GM12864 (cell line): ENCODE results near the gene RNF166.

Experiments used
- DNase-seq: peaks from one replicate; pipeline ENCODE4 v3.0.0-alpha.2; 2011; ENCODE audit warnings: low read depth
- H3K4me3 ChIP-seq: 2 replicates; pipeline ENCODE4 v1.5.1; 2011; ENCODE audit warnings: mild to moderate bottlenecking, low read depth, low read length, control low read depth
- TF ChIP-seq, protein P1 (sequence below): IDR thresholded peaks from 2 replicates; pipeline ENCODE4 v1.5.1; 2011; ENCODE audit warnings: low read depth, mild to moderate bottlenecking, moderate library complexity, low read length, control low read depth, inconsistent platforms; ENCODE audit errors: missing control alignments

The RNF166 gene

DNA sequence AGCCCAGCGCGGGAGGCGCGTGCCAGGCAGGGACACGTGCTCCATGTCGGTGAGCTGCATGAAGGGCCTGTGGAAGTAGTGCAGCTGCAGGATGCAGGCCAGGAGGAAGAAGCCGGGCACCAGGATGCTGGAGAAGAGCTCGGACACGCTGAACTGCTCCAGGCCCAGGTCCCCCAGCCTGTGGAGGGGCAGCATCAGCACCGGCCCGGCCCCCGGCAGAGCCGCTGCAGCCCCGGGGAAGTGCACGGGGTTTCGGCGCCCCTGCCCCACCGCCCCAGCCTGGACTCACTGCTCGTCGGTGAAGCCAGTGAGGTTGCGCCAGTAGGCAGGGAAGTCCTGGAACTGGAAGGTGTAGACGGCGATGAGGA is 28.1 kb upstream of the RNF166 start:
- TF ChIP-seq, protein P1, sequence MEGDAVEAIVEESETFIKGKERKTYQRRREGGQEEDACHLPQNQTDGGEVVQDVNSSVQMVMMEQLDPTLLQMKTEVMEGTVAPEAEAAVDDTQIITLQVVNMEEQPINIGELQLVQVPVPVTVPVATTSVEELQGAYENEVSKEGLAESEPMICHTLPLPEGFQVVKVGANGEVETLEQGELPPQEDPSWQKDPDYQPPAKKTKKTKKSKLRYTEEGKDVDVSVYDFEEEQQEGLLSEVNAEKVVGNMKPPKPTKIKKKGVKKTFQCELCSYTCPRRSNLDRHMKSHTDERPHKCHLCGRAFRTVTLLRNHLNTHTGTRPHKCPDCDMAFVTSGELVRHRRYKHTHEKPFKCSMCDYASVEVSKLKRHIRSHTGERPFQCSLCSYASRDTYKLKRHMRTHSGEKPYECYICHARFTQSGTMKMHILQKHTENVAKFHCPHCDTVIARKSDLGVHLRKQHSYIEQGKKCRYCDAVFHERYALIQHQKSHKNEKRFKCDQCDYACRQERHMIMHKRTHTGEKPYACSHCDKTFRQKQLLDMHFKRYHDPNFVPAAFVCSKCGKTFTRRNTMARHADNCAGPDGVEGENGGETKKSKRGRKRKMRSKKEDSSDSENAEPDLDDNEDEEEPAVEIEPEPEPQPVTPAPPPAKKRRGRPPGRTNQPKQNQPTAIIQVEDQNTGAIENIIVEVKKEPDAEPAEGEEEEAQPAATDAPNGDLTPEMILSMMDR = no peak

DNA sequence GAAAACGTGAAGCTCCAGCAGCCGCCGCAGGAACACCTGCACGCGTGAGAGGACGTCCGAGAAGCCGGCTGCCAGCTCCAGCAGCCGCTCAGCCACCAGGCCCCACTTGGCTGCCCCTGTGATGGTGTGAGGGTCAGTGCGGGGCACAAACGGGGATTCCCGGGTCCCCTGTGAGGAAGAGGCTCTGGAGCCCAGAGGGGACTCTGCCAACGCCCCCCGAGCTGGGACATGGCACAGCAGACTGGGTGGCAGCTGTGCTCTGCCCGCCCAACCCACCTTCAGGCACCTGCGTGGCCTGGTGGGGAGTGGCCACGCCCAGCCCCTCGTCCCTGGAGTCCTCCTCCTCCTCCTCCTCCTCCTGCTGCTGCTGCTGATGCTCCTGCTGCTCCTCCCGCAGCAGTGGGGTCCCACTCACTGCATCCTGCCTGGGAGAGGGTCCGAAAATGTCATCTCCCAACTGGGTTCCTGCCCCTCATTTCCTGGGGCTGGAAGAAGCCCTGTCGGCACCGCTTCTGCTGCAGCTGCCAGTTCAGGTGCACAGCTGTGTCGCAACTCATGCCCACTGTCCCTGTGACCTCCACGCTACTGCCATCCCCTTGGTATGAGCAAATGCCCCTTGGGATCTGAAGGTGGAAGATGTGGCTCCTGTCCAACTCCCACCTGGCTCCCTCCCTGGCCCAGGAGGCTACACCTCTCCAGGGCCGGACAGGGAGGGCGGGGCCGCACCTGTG is 27.6 kb upstream of the RNF166 start:
- no peak for DNase-seq
- no peak overlapping the region for H3K4me3 ChIP-seq
- TF ChIP-seq, protein P1 = no peak

More for the DNA sequence above, 28.1 kb upstream of the RNF166 start:
- H3K4me3 ChIP-seq = no peak overlapping the region
- DNase-seq = no peak

DNA sequence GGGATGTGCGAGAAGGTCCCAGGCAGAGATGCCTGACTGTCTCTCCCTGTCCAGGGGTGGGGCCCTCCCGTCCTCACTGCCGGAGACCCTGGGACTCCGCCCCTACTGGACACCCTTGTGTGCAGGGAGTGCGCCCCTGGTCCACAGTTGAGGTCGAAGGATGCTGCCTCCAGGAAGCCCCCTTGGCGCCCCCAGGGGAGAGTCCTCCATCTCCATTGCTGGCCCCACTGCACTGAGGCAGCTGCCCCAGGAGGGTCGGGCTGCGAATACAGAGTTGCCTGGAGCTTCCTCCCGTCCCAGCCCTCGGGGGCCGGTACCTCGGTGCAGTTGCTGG is 26.7 kb upstream of the RNF166 start:
- TF ChIP-seq, protein P1 = no peak
- no peak overlapping the region for H3K4me3 ChIP-seq
- no peak for DNase-seq

DNA sequence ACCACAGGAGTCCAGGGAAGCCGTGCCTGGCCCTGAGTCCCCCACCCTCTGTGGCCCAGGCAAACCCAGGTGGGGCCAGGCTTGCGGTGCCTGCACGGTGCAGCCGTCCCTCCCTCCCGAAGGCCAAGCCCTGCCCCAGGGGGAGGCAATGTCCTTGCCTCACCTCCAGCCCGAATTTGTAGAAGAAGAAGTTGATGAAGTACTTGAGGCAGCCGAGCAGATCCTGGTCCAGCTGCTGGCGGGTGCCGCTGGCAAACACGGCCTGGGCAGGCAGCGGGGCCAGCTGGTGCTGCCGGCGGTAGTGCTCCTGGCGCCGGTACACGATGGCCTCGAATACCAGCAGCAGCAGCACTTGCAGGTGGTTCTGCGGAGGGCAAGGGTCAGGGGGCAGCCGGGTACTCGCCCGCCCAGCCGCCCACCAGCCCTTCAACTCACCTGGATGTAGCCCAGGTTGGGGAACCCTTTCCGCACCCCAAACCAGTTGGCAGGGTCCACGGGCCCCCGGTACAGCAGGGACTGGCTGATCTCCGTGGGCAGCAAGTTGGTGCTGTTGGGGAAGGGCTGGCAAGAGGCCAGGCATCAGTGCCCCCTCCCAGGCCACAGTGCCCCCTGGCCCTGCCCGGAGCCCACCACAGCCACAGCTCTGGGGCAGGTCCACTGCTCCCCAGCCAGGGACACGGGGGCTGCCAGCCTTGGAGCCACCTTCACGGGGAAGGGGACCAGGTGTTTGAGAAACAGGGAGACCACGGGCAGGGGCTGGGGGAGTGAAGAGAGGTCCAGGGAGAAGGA is 26.2 kb upstream of the RNF166 start:
- H3K4me3 ChIP-seq = no peak overlapping the region
- no peak for DNase-seq
- TF ChIP-seq, protein P1 = no peak

DNA sequence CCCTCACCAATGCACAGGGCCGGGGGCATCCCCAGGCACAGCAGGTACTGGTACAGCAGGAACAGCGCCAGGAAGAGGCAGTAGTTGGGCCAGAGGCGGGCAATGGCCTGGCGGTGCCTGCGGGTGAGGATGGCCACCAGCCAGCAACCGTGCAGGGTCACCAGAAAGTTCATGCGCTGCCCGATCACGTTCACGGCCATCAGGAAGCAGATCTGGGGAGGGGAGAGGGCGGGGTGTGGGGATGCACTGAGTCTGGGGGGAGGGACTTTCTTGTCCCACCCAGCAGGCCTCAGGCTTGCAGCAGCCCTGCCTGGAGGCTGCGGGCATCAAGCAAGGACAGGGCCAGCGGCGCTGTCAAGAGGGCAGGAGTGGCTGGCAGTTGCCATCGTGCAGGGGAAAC is 25.5 kb upstream of the RNF166 start:
- TF ChIP-seq, protein P1 = no peak
- no peak for DNase-seq
- no peak overlapping the region for H3K4me3 ChIP-seq

DNA sequence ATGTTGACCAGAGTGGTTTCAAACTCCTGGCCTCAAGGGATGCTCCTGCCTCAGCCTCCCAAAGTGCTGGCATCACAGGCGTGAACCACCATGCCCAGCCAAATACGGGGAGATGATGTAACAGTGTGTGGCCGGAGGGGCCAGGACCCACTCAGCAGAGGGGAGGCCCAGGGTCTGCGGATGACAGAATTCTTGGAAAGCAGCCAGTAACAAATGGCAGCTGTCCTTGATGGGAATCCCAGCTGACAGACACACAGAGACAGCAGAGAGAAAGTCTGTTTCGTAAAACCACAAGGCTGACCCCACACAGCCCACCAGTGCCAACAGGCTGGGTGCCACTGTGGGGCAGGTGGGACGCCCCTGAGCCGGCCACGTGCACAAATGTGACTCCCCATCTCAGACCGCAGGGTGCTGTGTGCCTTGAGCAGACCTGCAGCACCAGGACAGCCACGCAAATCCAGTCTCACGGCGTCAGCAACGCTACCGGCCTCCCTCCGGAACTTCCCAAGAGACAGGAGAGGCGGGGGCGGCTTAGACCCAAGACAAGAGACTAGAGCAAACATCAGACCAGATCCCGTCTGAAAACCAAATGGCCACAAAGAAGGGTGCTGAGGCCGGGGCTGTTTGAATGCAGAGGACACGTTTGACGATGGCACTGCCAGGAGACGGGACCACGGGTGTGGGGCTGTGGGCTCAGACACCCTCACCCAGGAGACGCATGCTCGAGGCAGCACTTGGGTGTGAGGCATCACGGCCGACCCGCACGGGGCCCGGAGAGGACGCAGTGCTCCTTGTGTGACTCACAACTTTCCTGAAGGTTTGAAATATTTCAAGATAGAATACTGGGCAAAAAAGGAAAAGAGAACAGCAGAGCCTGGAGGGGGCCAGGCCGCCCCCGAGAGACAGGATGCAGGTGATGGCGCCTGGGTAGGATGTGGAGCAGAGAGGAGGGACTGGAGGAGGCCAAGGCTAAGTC is 24.7 kb upstream of the RNF166 start:
- no peak overlapping the region for H3K4me3 ChIP-seq
- TF ChIP-seq, protein P1 = no peak
- no peak for DNase-seq
